Keratinocyte (primary cell): Measurements from ENCODE around the gene AMIGO1. TPM values are rescaled to one million over a fixed set of nuclear protein-coding genes. Genes with fewer than 3 reads are reported as not detected.

ENCODE experiments used
- DNase-seq: peaks from one replicate; pipeline ENCODE4 v3.0.0-alpha.2; 2011; ENCODE audit warnings: low read depth, missing footprints, low spot score
- FAIRE-seq: peaks from 2 replicates; lab custom pipeline; 2011; peaks lifted over from hg19 to GRCh38; lab: Jason Lieb, UNC
- H2AFZ ChIP-seq: 2 replicates; pipeline ENCODE4 v1.6.0; 2012; ENCODE audit warnings: low read length, control low read depth, inconsistent platforms; ENCODE audit not compliant: control insufficient read depth
- H3K27ac ChIP-seq: 2 replicates; pipeline ENCODE4 v1.5.1; 2011; ENCODE audit warnings: low read length; ENCODE audit not compliant: control insufficient read depth, insufficient read depth
- H3K27me3 ChIP-seq: 3 replicates; pipeline ENCODE4 v1.6.0; 2011; ENCODE audit warnings: low read length; ENCODE audit not compliant: control insufficient read depth, insufficient read depth; ENCODE audit errors: extremely low read depth
- H3K36me3 ChIP-seq, 2 experiments: 2 replicates in 1 of 2; 3 replicates in 1 of 2; pipeline ENCODE4 v1.5.1; 2011; ENCODE audit warnings: low read length in 2 of 2, mild to moderate bottlenecking in 1 of 2; ENCODE audit not compliant: control insufficient read depth in 2 of 2, insufficient read depth in 2 of 2; ENCODE audit errors: extremely low read depth in 1 of 2
- H3K4me1 ChIP-seq: 3 replicates; pipeline ENCODE4 v1.5.1; 2011; ENCODE audit warnings: low read length; ENCODE audit not compliant: control insufficient read depth, insufficient read depth; ENCODE audit errors: extremely low read depth
- H3K4me2 ChIP-seq: 3 replicates; pipeline ENCODE4 v1.6.0; 2011; ENCODE audit warnings: low read depth, low read length; ENCODE audit not compliant: control insufficient read depth, insufficient read depth; ENCODE audit errors: extremely low read depth
- H3K4me3 ChIP-seq, 3 experiments: fragments of 200-600 bp in 1 of 3; sonication (generic) in 1 of 3; 2 replicates in 2 of 3; 3 replicates in 1 of 3; pipeline ENCODE4 v1.5.1; 2011 to 2016; ENCODE audit warnings: low read length in 3 of 3, mild to moderate bottlenecking in 3 of 3, control low read depth in 2 of 3, inconsistent platforms in 1 of 3, low read depth in 1 of 3, mixed read lengths in 1 of 3, mixed run types in 1 of 3, moderate library complexity in 1 of 3; ENCODE audit not compliant: control insufficient read depth in 2 of 3, insufficient read depth in 2 of 3; ENCODE audit errors: extremely low read depth in 1 of 3
- H3K79me2 ChIP-seq: 2 replicates; pipeline ENCODE4 v1.6.0; 2012; ENCODE audit warnings: low read length; ENCODE audit not compliant: control insufficient read depth, insufficient read depth
- H3K9ac ChIP-seq: 3 replicates; pipeline ENCODE4 v1.6.0; 2011; ENCODE audit warnings: low read length; ENCODE audit not compliant: control insufficient read depth, insufficient read depth; ENCODE audit errors: extremely low read depth
- H3K9me1 ChIP-seq: 3 replicates; pipeline ENCODE4 v1.6.0; 2011; ENCODE audit warnings: low read length; ENCODE audit not compliant: control insufficient read depth, insufficient read depth; ENCODE audit errors: extremely low read depth
- H3K9me3 ChIP-seq: 2 replicates; pipeline ENCODE4 v1.5.1; 2012; ENCODE audit warnings: low read depth, low read length; ENCODE audit not compliant: control insufficient read depth
- H4K20me1 ChIP-seq: 3 replicates; pipeline ENCODE4 v1.6.0; 2011; ENCODE audit warnings: low read length; ENCODE audit not compliant: control insufficient read depth, insufficient read depth; ENCODE audit errors: extremely low read depth
- CTCF ChIP-seq, 3 experiments: IDR thresholded peaks in 1 of 3; conservative IDR thresholded peaks in 1 of 3; optimal IDR thresholded peaks in 1 of 3; 2 replicates in 2 of 3; 3 replicates in 1 of 3; pipeline versions ENCODE3 to v1.5.1; 2011; ENCODE audit warnings: low read length in 3 of 3, mild to moderate bottlenecking in 3 of 3, moderate library complexity in 2 of 3, control low read depth in 1 of 3, inconsistent platforms in 1 of 3; ENCODE audit not compliant: insufficient read depth in 2 of 3; ENCODE audit errors: extremely low read depth in 1 of 3
- EZH2 ChIP-seq: IDR thresholded peaks from one replicate; pipeline ENCODE4 v1.6.1; 2012; ENCODE audit warnings: inconsistent platforms, mild to moderate bottlenecking, low read length, moderate library complexity
- dilution Hi-C: fragments of 300-500 bp; cut with MboI; formaldehyde crosslinking; loops from one replicate; pipeline ENCODE4 v1.7.0; 2020; ENCODE audit warnings: low sequenced_read_pairs; ENCODE audit not compliant: extremely low pct_ligation_motif_present
- polyA plus RNA-seq, 5 experiments: library from polyadenylated mRNA; depleted of rRNA in 3 of 5; stranded (reverse) in 3 of 5; stranded (forward) in 1 of 5; unstranded in 1 of 5; fragments of >200 nt; gene quantifications; 1 replicate in 1 of 5; 2 replicates in 3 of 5; 3 replicates in 1 of 5; pipeline versions ENCODE4 v1.2.1 to v1.2.3, GENCODE V29; 2011 to 2012; ENCODE audit warnings: missing spikeins in 2 of 5, low read depth in 1 of 5, low replicate concordance in 1 of 5

The AMIGO1 gene
- polyA plus RNA-seq, 1 donor (not counting 4 experiments of a cell fraction or from before 2014, with no cell fraction given), result 0.26 TPM

GRCh38 chr1:109478806-109479205 is 30.7 kb downstream of the AMIGO1 start:
- no peak overlapping the region for H3K4me2 ChIP-seq
- dilution Hi-C loops, result no loop called here
- no peak overlapping the region for H2AFZ ChIP-seq
- H3K27me3 ChIP-seq, result peaks cover 23% of the 10 kb centered on the region
- H3K79me2 ChIP-seq, result no peaks in the 10 kb centered on the region
- H3K27ac ChIP-seq, result no peak overlapping the region
- H3K9me3 ChIP-seq, result no peaks in the 10 kb centered on the region
- no peak overlapping the region for H3K4me3 ChIP-seq
- no peaks in the 10 kb centered on the region for H3K36me3 ChIP-seq
- TF ChIP-seq EZH2 (no peak), CTCF (optimal IDR thresholded peaks at IDR 0.05 in 1 of 3, IDR thresholded peaks at IDR 0.05 in 1 of 3, conservative IDR thresholded peaks at IDR 0.05 in 1 of 3; ENCODE audit: extremely low read depth in 1 of 3, insufficient read depth in 2 of 3, low read length in 3 of 3) (peak in 1 of 3 experiments; percentile 36)
- DNase-seq (no peak), FAIRE-seq (no peak)
- peaks cover 2% of the 10 kb centered on the region for H4K20me1 ChIP-seq
- no peaks in the 10 kb centered on the region for H3K9me1 ChIP-seq
- H3K9ac ChIP-seq, result no peak overlapping the region
- peaks cover 4% of the 10 kb centered on the region for H3K4me1 ChIP-seq

- Histone ChIP-seq H3K4me1 (no peaks in the 10 kb centered on the region), H3K9me3 (no peaks in the 10 kb centered on the region), H3K79me2 (no peaks in the 10 kb centered on the region), H3K27me3 (peaks cover 20% of the 10 kb centered on the region), H2AFZ (no peak overlapping the region), H3K9ac (no peak overlapping the region), H3K36me3 (no peaks in the 10 kb centered on the region), H3K9me1 (no peaks in the 10 kb centered on the region), H3K27ac (no peak overlapping the region), H3K4me2 (no peak overlapping the region), H3K4me3 (no peak overlapping the region), H4K20me1 (peaks cover 2% of the 10 kb centered on the region)
- DNase-seq (no peak), FAIRE-seq (no peak)
- TF ChIP-seq EZH2, result no peak
- no peak for TF ChIP-seq CTCF (optimal IDR thresholded peaks at IDR 0.05 in 1 of 3, IDR thresholded peaks at IDR 0.05 in 1 of 3, conservative IDR thresholded peaks at IDR 0.05 in 1 of 3; ENCODE audit: extremely low read depth in 1 of 3, insufficient read depth in 2 of 3, low read length in 3 of 3)
- dilution Hi-C loops, result no loop called here
Observed at GRCh38 chr1:109477821-109478220, 31.7 kb downstream of the AMIGO1 start.
